ENCODE measurements around the gene SPI1.

SPI1 gene

DNA sequence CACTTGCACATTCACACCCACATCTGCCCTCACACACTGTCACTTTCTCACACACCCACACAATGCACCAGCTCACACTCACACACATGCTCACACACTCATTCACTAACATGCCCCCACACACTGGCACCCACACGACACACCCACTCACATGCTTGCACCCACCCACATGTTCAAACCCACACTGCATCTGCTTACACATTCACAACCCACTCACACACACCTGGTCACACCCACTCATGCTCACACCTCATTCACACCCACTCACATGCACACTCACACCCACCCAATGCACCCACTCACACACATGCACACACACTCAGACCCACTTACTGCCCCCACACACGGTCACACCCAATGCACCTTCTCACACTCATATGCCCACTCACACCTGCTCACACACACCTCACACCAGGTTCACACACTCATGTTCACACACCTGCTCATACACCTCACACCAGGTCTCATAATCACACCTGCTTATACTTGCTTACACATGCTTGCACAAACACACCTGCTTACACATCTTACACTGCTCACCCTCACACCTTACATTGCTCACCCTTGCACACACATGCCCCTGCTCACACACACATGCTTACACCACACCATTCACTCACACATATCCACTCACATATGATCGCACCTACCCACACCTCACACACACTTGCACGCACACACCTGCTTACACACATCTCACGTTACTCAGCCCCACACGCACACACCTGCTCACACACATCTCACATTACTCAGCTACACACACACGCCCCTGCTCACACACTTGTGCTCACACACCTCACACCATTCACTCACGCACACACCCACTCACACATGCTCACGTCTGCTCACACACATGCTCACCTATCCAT, 22.0 kb downstream of the SPI1 start:
- no peak for DNase-seq

DNA sequence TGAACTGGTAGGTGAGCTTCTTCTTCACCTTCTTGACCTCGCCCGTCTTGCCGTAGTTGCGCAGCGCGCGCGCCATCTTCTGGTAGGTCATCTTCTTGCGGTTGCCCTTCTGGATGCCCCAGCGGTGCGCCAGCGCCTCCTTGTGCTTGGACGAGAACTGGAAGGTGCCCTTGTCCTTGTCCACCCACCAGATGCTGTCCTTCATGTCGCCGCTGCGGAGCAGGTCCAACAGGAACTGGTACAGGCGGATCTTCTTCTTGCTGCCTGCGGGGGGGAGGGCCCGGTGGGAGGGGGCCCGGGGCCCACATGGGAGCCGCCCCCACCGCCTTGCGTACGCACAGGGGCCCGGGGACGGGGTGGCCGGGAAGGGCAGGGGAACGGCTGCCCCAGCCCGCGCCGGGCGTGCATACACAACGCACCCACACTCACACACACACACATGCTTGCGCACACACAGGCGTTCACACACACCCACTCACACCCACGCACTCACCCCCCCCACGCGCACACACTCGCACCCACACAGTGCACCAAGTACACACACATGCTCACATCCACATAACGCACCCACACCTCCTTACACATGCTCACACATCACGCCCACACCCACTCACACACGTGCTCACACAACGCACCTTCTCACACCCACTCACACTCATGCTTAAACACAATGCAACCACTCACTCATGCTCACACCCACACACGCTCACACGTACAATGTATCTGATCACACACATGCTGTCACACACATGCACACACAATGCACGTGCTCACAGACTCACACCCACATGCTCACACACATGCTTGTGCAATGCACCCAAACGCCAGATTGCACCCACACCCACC, 22.8 kb downstream of the SPI1 start:
- peak; percentile 77 for DNase-seq

DNA sequence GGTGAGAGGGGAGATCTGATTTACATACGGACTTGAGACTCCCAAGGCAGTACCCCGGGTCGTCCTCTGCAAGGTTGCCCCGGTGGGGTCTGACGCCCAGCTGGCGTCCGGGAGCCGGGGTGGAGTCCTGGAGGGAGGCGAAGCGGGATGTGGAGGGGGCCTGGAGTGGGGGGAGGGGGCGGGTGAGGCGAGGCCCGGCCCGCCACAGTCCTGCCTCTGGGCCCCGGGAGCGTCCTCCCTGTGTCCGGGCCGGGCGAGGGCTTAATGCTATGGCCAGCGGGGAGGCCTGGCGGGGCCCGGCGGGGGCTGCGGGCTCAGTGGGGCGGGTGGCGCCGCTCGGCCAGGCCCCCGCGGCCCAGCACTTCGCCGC, 23.4 kb downstream of the SPI1 start:
- no peak for DNase-seq

DNA sequence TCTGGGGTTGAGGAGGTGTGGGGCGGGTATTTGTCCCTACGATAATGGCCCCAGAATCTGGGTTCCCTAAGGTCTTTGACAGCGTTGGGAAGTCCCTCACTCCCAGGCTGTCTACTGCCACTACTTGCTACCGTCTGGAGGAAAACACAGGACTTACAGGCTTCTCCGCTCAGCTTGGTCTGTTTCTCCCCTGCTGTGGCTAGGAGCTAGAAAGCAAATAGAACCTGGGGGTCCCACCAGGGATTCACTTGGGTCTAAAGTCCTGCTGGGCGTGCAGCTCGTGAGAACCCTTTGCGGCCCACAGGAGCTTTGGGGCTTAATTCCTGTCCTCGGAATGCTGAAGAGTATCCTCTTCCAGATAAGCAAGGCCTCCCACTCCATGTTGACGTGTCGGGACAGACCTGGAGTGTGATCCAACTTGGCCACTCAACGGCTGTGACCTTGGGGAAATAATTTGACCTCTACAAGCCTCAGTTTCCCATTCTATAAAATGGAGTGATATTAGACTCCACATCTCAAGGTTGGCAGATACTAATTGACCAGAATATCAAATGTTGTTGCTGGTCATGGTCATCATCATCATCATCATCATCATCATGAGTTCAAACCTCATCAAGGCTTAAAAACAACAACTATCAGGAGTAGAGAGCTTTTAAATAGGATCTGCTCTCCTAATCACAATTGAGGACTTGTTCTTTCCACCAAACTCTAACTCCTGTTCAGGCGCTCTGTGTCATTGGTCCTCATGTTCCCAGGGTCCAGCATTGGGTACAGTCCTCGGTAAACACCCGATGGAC, 24.2 kb downstream of the SPI1 start:
- no peak for DNase-seq

DNA sequence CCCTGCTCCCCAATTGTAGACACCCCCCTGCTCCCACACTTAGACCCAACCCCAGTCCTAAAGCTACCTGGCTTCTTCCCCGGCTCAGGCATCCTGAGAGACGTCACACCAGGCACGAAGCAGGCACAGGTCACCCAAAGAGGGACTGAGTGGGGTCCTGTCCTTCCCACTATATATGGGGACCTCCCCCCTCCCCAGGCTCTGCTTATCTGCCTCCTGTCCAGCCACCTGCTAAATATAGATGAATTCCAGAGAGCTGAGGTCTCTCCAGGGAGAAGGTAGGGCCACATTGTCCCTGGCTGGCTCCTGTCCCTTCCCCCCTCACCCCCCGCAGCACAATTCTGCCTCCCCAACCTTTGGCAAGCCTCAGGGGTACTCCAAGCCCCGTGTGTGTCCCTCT, 25.8 kb downstream of the SPI1 start, which contains the start of gene MYBPC3:
MYBPC3 (minus strand) TSS at position 147 of the 400 bp plus-strand sequence; CDS start at position 92, 55 bp downstream.
- DNase-seq = no peak

DNA sequence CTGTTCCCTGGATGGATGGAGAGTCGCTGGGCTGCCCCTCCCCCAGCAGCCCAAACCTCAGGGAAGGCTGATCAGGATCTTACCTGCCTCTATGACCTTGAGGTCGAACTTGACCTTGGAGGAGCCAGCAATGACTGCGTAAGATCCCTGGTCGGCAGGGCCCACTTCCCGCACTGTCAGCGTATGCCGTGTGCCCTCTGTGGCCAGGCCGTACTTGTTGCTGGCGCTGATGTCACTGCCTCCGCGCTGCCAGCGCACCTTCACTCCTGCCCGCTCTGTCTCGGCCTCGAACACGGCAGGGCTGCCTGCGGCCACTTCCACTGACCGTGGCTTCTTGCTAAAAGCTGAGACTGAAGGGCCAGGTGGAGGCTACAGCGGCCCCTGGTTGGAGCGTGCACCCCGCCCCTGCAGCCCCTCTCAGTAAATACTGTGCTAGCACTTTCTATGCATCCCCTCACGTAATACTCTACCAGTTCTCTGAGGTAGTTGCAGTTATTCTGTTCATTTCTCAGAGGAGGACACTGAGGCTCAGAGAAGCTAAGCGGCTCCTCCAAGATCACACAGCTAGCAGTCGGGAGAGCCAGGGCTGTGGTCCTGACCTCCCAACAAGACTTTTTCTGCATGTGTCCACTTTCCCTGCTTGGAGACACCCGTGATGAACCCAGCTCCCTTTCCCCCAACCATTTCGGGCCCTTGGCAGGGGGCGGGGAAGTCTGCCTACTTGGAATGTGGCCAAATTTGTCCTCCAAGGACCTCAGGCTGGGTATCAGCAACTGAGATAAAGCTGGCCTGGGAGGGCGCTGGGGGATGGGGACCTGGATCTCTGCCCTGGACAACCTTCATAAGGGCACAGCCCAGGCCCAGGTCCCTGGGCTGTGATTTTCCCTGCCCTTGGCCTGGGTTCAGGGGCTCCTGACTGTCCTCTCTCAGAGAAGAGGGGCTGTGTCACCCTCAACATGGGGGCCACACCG, 26.9 kb downstream of the SPI1 start:
- DNase-seq = no peak

DNA sequence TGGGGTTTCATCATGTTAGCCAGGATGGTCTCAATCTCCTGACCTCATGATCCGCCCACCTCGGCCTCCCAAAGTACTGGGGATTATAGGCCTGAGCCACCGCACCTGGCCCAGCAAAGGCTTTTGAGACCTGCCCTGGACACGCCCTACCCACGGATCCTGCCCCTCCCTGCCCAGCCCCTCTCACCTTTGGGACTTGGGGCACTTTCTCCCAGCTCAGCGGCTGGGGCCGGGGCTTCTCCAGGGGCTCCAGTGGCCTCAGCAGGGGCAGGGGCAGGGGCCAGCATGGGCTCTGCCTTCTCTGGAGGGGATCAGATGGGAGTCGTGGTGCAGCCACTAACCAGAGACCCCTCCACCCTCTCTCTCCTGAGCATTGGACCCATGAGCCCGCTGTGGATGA, 28.0 kb downstream of the SPI1 start:
- no peak for DNase-seq

DNA sequence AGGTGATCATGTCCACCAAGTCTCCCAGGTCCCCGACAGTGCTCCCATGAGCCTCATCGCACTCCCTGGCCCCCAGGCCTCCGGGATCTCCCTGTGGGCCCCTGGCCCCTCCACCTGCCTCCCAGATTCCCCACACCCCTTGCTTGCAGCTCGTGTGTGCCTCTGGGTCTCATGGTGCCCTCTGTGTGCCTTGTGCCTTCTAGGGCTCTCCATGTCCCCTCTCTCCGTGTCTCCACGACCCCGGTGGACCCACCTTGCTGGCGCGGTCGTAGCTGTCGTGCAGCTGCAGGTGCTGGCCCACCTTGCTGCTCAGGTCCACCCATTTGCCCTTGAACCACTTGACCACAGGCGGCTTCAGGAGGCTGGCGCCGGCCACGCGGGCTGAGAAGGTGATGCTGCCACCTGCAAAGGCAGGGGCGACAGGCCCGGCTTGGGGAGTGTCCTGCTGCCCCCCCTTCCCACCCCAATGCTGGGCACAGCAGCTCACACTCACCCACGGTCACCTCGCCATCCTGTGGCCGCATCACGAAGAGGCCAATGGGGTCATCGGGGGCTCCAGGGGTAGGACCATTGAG, 28.7 kb downstream of the SPI1 start:
- DNase-seq = no peak

DNA sequence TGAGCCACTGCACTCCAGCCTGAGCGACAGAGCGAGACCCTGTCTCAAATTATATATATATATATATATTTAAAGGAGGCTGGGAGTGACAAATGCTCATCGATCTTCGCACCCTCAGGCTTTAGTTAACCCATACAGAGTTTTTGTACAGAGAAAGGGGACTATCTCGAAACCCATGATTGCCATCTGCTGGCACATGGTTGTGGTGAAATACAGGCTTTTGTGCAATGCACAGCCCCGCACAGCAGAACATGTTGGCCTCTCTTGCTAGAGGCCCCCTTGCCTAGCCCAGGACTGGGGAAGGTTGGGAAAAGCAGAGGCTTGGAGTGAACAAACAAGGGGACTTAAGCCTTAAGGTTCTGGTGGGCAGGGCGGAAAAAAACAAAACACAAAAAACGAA, 29.5 kb downstream of the SPI1 start:
- DNase-seq = peak; percentile 84

DNA sequence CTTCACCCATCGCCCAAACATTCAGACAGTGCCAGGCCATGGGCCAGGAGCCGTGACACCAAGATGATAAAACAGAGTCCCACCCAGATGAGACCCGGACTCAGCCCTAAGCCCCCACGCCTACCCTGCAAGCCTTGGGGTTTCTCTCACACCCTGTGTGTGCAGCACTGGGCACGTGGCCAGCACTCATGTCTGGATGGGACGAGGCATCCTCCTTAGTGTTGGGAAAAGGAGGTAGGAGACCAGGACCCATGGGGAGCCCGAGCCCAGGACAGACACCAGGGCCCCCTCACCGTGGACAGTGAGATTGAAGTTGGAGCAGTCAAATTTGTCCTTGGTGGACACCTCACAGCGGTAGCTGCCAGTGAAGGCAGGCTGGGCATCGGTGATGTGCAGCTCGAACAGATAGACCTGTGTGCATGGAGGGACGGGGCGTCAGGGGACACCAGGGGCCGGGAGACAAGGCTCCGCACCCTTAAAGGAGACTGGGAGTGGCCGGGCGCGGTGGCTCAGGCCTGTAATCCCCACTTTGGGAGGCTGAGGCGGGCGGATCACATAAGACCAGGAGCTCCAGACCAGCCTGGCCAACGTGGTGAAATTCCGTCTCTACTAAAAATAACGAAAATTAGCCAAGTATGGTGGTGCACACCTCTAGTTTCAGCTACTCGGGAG, 30.1 kb downstream of the SPI1 start:
- DNase-seq = no peak

DNA sequence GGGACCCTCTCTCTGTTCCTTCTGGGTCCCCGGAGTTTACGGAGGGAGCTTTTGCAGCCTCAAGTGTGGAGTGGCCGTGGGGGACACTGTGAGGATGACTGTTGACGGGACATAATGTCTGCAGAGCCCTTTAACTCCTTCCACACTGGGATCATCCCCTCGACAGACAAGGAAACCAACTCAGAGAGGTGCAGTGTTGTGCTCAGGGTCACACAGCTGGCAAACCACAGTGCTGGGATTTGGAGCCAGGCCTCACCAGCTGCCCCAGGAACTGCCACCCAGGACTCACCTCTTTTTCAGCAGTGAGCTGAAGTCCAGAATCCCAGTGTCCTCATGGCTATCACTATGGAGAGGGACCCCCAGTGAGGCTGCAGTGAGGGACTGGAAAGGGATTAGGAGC, 31.2 kb downstream of the SPI1 start:
- DNase-seq = no peak

DNA sequence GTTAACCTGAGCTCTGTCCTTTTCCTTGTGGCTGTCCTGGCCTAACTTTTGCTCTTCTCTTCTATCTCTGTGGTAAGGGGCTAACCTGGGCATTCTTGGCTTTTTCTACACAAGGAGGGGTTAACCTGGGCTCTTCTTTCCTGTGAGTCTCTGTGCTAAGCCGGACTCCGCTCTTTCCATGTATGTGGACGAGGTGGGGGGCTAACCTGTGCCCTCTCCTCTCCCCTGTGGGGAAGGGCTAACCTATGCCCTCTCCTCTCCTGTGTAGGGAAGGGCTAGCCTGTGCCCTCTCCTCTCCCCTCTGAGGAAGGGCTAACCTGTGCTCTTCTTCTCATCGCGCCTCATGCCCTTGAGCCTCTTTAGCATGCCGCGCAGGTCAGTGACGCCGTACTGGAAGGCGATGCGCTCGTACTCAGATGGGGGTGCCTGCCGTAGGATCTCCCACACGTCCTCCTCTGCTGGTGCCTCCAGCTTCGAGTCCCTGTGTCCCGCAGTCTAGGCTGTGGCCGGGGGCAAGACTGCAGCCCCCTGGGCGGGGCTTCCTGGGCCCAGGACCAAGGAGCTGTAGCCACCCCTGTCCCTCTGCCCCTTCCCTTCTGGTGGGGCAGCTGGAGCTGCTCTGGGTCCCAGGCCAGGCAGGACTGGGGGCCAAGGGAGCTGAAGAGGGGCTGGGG, 32.3 kb downstream of the SPI1 start:
- DNase-seq = no peak

DNA sequence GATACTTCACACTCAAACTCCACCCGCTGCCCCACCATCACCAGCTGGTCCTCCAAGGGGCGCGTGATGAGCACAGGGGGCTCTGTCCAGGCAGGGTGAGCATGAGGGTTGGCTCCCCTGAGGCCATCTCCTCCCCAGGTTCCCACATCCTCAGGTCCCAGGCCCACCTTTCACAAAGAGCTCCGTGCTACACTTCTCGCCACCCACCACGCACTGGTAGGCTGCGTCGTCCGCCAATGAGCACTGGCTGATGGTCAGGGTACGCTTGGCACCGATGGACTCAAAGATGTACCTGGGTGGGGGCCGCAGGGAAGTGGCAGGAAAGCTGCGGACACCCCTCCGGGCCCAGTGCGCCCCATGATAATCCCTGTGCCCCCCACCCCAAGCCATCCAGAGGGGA, 35.5 kb downstream of the SPI1 start:
- DNase-seq = no peak

DNA sequence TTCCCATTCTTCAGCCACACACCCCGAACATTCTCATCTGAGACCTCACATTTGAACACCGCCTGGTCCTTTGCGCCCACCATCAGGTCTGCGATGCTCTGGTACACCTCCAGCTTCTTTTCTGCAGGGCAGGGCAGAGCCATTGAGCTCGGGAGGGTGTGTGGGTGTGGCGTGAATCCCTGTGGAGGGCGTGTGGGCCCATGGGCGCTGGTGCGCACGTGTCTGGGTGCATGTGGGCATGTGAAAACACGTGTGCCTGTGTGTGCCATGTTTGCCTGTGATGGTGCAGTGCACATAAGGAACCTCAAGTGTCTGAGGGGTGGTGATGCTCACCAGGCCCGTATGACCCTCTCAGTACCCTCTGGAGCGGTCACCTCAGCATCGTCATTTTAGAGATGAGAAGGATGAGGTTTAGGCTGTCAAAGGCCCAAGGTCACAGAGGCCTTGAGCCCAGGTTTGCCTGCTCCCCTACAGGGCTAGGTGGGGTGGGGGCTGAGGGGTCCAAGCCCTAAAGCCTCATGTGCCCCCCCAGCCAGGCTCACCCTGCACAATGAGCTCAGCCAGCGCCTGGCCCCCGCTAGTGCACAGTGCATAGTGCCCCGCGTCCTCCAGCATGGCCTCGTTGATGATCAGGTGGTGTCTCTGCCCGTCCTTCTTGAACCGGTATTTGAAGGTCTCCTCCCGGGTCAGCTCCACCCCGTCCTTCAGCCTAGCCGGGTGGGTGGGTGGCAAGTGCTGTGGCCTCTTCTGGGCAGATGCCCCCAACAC, 36.1 kb downstream of the SPI1 start:
- DNase-seq = no peak

DNA sequence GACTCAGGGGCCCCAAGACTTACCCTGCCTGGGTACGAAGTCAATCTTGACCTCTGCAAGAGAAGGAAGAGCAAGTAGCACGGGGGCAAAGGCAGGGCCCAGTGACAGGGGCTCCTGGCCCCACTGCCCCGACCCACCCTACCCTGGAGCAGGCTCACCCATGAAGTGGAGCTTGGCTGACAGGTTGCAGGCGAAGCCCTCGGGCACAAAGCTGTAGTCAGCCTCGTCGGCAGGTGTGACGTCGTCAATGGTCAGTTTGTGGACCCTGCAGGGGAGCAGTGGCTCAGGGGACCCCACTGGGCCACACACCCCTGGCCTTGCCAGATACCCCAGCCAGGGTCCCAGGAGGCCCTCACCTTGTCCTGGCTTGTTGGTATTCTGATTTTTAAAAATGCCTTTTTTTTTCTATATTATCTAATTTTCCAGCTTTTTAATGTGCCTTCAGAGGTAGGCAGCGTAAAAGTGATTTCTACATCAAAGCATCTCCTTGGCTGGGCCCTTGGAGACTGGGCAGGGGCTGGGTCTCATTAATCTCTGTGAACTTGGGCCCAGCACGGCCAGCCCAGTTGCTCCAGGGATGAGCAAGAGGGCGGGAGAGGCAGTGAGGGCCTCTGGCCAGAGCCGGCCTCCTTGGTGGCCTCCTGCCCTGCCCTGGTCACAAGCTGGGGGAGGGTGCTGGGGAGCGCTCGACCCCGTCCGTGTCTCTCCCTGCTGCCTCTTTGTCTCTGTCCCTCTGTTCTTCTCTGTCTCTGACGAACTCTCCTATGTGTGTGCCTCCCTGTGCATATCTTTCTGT, 37.2 kb downstream of the SPI1 start:
- no peak for DNase-seq

DNA sequence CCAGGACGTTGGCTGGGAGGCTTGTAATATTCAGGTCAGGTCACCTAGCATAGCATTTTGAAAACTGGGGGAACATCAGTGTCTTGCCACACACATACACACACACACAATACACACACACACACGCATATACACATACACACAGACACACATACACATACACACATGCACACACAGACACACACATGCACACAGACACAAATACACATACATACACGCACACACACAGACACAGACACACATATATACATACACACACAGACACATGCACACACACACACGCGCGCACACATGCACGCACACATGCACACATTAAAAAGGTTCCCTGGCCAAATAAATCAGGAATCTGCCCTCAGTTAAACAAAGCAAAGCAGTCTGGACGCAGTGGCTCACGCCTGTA, 38.3 kb downstream of the SPI1 start:
- no peak for DNase-seq

DNA sequence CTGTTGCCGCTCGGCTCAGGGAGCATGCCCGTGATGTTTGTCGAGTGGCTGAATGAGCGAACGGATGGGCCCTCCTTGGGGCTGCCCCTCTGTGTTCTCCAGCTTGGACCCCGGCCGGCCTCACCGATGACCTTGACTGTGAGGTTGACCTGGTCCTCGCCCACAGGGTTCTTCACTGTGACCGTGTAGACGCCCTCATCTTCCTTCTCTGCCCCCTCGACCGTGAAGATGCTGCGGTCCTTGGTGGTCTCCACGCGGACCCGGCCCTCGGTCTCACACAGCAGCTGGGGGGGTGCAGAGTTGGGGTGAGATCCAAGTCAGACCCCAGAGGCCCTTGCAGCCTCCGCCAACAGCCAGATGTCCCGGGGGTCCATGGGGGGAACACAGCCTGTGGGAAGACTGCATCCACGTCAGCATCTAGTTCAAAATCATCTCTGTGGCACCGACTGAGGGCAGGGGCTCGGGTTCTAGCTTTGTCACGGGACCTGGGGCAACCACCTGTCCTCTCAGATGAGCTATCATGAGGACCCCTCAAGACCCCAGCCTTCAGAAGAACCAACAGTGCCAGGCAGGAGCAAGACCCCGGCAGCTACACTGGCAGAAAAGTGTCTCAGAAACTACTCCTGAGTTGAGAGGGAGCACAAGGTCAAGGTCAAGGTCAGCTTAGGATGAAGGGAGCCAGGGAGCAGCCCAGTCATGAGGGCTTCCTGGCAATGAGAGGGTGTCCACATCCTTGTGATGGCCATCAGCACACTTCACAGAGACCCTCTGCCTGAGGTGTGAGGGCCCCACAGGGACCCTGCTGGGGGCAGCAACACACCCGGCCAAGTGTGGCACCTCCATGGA, 39.7 kb downstream of the SPI1 start:
- DNase-seq = no peak
